OCI-LY1 (cell line): Measurements from ENCODE around the gene MTRFR.

Source experiments
- CTCF ChIP-seq: fragments of 200-600 bp; sonication (generic), shearing (Covaris generic); IDR thresholded peaks from 2 replicates; pipeline ENCODE4 v1.5.1; 2017; ENCODE audit warnings: mild to moderate bottlenecking, antibody characterized with exemption, low read length, moderate library complexity, mixed read lengths
- EZH2 ChIP-seq: fragments of 200-600 bp; sonication (generic), shearing (Covaris generic); IDR thresholded peaks from 2 replicates; pipeline ENCODE4 v1.8.0; 2017; ENCODE audit warnings: borderline replicate concordance, mixed run types, mild to moderate bottlenecking, antibody characterized with exemption, low read length, moderate library complexity, mixed read lengths

DNA sequence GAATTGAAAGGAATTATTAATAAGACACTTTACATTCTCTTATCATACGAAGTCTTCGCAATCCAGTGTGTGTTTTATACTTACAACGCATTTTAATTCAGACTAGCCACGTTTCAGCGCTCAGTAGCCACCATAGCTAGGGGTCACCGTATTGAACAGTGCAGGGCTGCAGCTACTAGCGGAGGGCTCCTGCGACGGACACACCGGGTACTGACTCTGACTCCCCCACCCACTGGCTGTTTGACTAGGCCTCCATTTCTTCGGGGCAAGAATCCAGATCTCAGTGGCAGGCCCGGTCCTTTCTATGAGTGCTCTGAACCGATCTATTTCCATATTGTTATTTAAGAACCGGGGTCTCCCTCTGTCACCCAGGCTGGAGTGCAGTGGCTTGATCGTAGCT is 39.9 kb downstream of the MTRFR start:
- TF ChIP-seq CTCF (no peak), EZH2 (no peak)
